Keratinocyte (primary cell): ENCODE measurements around the gene GATD1. TPM values are rescaled to one million over a fixed set of nuclear protein-coding genes. Genes with fewer than 3 reads are reported as not detected.

Experiments
- DNase-seq: peaks from one replicate; pipeline ENCODE4 v3.0.0-alpha.2; 2011; ENCODE audit warnings: low read depth, missing footprints, low spot score
- FAIRE-seq: peaks from 2 replicates; lab custom pipeline; 2011; peaks lifted over from hg19 to GRCh38; lab: Jason Lieb, UNC
- H2AFZ ChIP-seq: 2 replicates; pipeline ENCODE4 v1.6.0; 2012; ENCODE audit warnings: low read length, control low read depth, inconsistent platforms; ENCODE audit not compliant: control insufficient read depth
- H3K27ac ChIP-seq: 2 replicates; pipeline ENCODE4 v1.5.1; 2011; ENCODE audit warnings: low read length; ENCODE audit not compliant: control insufficient read depth, insufficient read depth
- H3K27me3 ChIP-seq: 3 replicates; pipeline ENCODE4 v1.6.0; 2011; ENCODE audit warnings: low read length; ENCODE audit not compliant: control insufficient read depth, insufficient read depth; ENCODE audit errors: extremely low read depth
- H3K36me3 ChIP-seq, 2 experiments: 2 replicates in 1 of 2; 3 replicates in 1 of 2; pipeline ENCODE4 v1.5.1; 2011; ENCODE audit warnings: low read length in 2 of 2, mild to moderate bottlenecking in 1 of 2; ENCODE audit not compliant: control insufficient read depth in 2 of 2, insufficient read depth in 2 of 2; ENCODE audit errors: extremely low read depth in 1 of 2
- H3K4me1 ChIP-seq: 3 replicates; pipeline ENCODE4 v1.5.1; 2011; ENCODE audit warnings: low read length; ENCODE audit not compliant: control insufficient read depth, insufficient read depth; ENCODE audit errors: extremely low read depth
- H3K4me2 ChIP-seq: 3 replicates; pipeline ENCODE4 v1.6.0; 2011; ENCODE audit warnings: low read depth, low read length; ENCODE audit not compliant: control insufficient read depth, insufficient read depth; ENCODE audit errors: extremely low read depth
- H3K4me3 ChIP-seq, 3 experiments: fragments of 200-600 bp in 1 of 3; sonication (generic) in 1 of 3; 2 replicates in 2 of 3; 3 replicates in 1 of 3; pipeline ENCODE4 v1.5.1; 2011 to 2016; ENCODE audit warnings: low read length in 3 of 3, mild to moderate bottlenecking in 3 of 3, control low read depth in 2 of 3, inconsistent platforms in 1 of 3, low read depth in 1 of 3, mixed read lengths in 1 of 3, mixed run types in 1 of 3, moderate library complexity in 1 of 3; ENCODE audit not compliant: control insufficient read depth in 2 of 3, insufficient read depth in 2 of 3; ENCODE audit errors: extremely low read depth in 1 of 3
- H3K79me2 ChIP-seq: 2 replicates; pipeline ENCODE4 v1.6.0; 2012; ENCODE audit warnings: low read length; ENCODE audit not compliant: control insufficient read depth, insufficient read depth
- H3K9ac ChIP-seq: 3 replicates; pipeline ENCODE4 v1.6.0; 2011; ENCODE audit warnings: low read length; ENCODE audit not compliant: control insufficient read depth, insufficient read depth; ENCODE audit errors: extremely low read depth
- H3K9me1 ChIP-seq: 3 replicates; pipeline ENCODE4 v1.6.0; 2011; ENCODE audit warnings: low read length; ENCODE audit not compliant: control insufficient read depth, insufficient read depth; ENCODE audit errors: extremely low read depth
- H3K9me3 ChIP-seq: 2 replicates; pipeline ENCODE4 v1.5.1; 2012; ENCODE audit warnings: low read depth, low read length; ENCODE audit not compliant: control insufficient read depth
- H4K20me1 ChIP-seq: 3 replicates; pipeline ENCODE4 v1.6.0; 2011; ENCODE audit warnings: low read length; ENCODE audit not compliant: control insufficient read depth, insufficient read depth; ENCODE audit errors: extremely low read depth
- CTCF ChIP-seq, 3 experiments: IDR thresholded peaks in 1 of 3; conservative IDR thresholded peaks in 1 of 3; optimal IDR thresholded peaks in 1 of 3; 2 replicates in 2 of 3; 3 replicates in 1 of 3; pipeline versions ENCODE3 to v1.5.1; 2011; ENCODE audit warnings: low read length in 3 of 3, mild to moderate bottlenecking in 3 of 3, moderate library complexity in 2 of 3, control low read depth in 1 of 3, inconsistent platforms in 1 of 3; ENCODE audit not compliant: insufficient read depth in 2 of 3; ENCODE audit errors: extremely low read depth in 1 of 3
- EZH2 ChIP-seq: IDR thresholded peaks from one replicate; pipeline ENCODE4 v1.6.1; 2012; ENCODE audit warnings: inconsistent platforms, mild to moderate bottlenecking, low read length, moderate library complexity
- dilution Hi-C: fragments of 300-500 bp; cut with MboI; formaldehyde crosslinking; loops from one replicate; pipeline ENCODE4 v1.7.0; 2020; ENCODE audit warnings: low sequenced_read_pairs; ENCODE audit not compliant: extremely low pct_ligation_motif_present
- polyA plus RNA-seq, 5 experiments: library from polyadenylated mRNA; depleted of rRNA in 3 of 5; stranded (reverse) in 3 of 5; stranded (forward) in 1 of 5; unstranded in 1 of 5; fragments of >200 nt; gene quantifications; 1 replicate in 1 of 5; 2 replicates in 3 of 5; 3 replicates in 1 of 5; pipeline versions ENCODE4 v1.2.1 to v1.2.3, GENCODE V29; 2011 to 2012; ENCODE audit warnings: missing spikeins in 2 of 5, low read depth in 1 of 5, low replicate concordance in 1 of 5

The GATD1 gene
- polyA plus RNA-seq, 1 donor (not counting 4 experiments of a cell fraction or from before 2014, with no cell fraction given) = 24.4 TPM

DNA sequence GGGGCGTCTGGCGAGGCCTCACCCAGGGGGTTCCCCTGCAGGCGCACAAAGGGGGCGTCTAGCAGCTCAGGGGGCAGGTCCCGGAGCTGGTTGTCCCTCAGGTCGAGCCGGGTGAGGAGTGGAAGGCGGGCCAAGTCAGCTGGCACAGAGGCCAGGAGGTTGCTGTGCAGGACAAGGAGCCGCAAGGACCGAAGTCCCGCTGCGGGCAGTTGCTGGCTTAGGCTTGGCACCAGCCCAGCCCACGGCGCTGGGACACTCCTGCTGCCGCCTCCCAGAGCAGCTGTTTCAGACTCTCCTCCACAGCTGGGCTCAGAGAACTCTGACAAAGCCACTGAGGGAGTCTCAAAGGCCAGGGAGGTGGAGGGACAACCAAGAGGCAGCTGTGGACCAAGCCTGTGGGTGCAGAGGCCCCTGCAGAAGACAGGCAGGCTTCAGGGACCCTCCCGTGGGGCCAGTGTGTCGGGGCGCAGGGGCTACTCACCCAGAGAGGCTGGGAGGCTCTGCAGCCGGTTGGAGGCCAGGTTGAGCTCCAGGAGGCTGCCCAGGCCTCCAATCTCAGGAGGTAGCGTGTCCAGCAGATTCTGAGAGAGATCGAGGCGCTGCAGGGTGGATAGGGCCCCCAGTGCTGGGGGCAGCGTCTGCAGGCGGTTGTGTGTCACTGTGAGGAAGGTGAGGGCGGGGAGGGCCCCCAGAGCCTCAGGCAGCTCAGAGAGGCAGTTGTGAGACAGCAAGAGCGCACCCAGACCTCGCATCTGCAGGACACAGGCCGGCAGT, 25.6 kb upstream of the GATD1 start:
- Histone ChIP-seq H3K79me2 (no peaks in the 10 kb centered on the region), H3K4me1 (peaks cover 16% of the 10 kb centered on the region), H3K36me3 (peaks cover 0 to 17% of the 10 kb centered on the region in 2 experiments), H4K20me1 (no peaks in the 10 kb centered on the region), H3K27ac (no peak overlapping the region), H3K9me3 (no peaks in the 10 kb centered on the region), H3K4me3 (no peak overlapping the region), H3K27me3 (no peaks in the 10 kb centered on the region), H3K4me2 (no peak overlapping the region), H2AFZ (no peak overlapping the region), H3K9me1 (no peaks in the 10 kb centered on the region), H3K9ac (no peak overlapping the region)
- dilution Hi-C loops = no loop called here
- no peak for FAIRE-seq
- DNase-seq = no peak
- TF ChIP-seq EZH2 (no peak), CTCF (optimal IDR thresholded peaks at IDR 0.05 in 1 of 3, IDR thresholded peaks at IDR 0.05 in 1 of 3, conservative IDR thresholded peaks at IDR 0.05 in 1 of 3; ENCODE audit: extremely low read depth in 1 of 3, insufficient read depth in 2 of 3, low read length in 3 of 3) (no peak)

- H3K9me1 ChIP-seq = no peaks in the 10 kb centered on the region
- no peaks in the 10 kb centered on the region for H3K9me3 ChIP-seq
- H3K36me3 ChIP-seq = peaks cover 0 to 17% of the 10 kb centered on the region in 2 experiments
- H4K20me1 ChIP-seq = no peaks in the 10 kb centered on the region
- H3K4me3 ChIP-seq = no peak overlapping the region
- TF ChIP-seq CTCF (optimal IDR thresholded peaks at IDR 0.05 in 1 of 3, IDR thresholded peaks at IDR 0.05 in 1 of 3, conservative IDR thresholded peaks at IDR 0.05 in 1 of 3; ENCODE audit: extremely low read depth in 1 of 3, insufficient read depth in 2 of 3, low read length in 3 of 3) = no peak
- FAIRE-seq = no peak
- H3K27me3 ChIP-seq = no peaks in the 10 kb centered on the region
- H3K9ac ChIP-seq = no peak overlapping the region
- no peak overlapping the region for H3K4me2 ChIP-seq
- peaks cover 19% of the 10 kb centered on the region for H3K4me1 ChIP-seq
- DNase-seq = no peak
- H3K27ac ChIP-seq = no peak overlapping the region
- no peaks in the 10 kb centered on the region for H3K79me2 ChIP-seq
- no peak overlapping the region for H2AFZ ChIP-seq
- dilution Hi-C loops = no loop called here
Observed at GRCh38 chr11:802018-802617, 24.8 kb upstream of the GATD1 start.
